ENCODE measurements around the gene LIME1.

The LIME1 gene

GRCh38 chr20:63702751-63703470 lies 33.6 kb upstream of the LIME1 start:
- no peak for DNase-seq (ENCODE audit: low read depth)

GRCh38 chr20:63703471-63703975 lies 32.9 kb upstream of the LIME1 start:
- DNase-seq (ENCODE audit: low read depth), result no peak
- no peak for TF ChIP-seq CTCF (conservative IDR thresholded peaks at IDR 0.05; ENCODE audit: low read depth, low read length)
- no peak overlapping the region for H3K4me3 ChIP-seq (ENCODE audit: low read length)

More at GRCh38 chr20:63702751-63703470, 33.6 kb upstream of the LIME1 start:
- TF ChIP-seq CTCF (conservative IDR thresholded peaks at IDR 0.05; ENCODE audit: low read depth, low read length), result no peak
- H3K4me3 ChIP-seq (ENCODE audit: low read length), result no peak overlapping the region

- no peak for TF ChIP-seq CTCF (conservative IDR thresholded peaks at IDR 0.05; ENCODE audit: low read depth, low read length)
- H3K4me3 ChIP-seq (ENCODE audit: low read length), result no peak overlapping the region
- DNase-seq (ENCODE audit: low read depth), result no peak
These were observed 32.3 kb upstream of the LIME1 start for GRCh38 chr20:63703976-63704748.

GRCh38 chr20:63704749-63705117 lies 31.7 kb upstream of the LIME1 start:
- H3K4me3 ChIP-seq (ENCODE audit: low read length), result no peak overlapping the region
- no peak for TF ChIP-seq CTCF (conservative IDR thresholded peaks at IDR 0.05; ENCODE audit: low read depth, low read length)
- no peak for DNase-seq (ENCODE audit: low read depth)

- no peak for DNase-seq (ENCODE audit: low read depth)
- H3K4me3 ChIP-seq (ENCODE audit: low read length), result no peak overlapping the region
- no peak for TF ChIP-seq CTCF (conservative IDR thresholded peaks at IDR 0.05; ENCODE audit: low read depth, low read length)
These were observed 31.0 kb upstream of the LIME1 start for GRCh38 chr20:63705232-63706026.

GRCh38 chr20:63706027-63706695 lies 30.3 kb upstream of the LIME1 start:
- peak overlapping the region; percentile 76 for H3K4me3 ChIP-seq (ENCODE audit: low read length)
- no peak for TF ChIP-seq CTCF (conservative IDR thresholded peaks at IDR 0.05; ENCODE audit: low read depth, low read length)
- no peak for DNase-seq (ENCODE audit: low read depth)
